Measurements from ENCODE around the gene PRKAG2. TPM values are rescaled to one million over a fixed set of nuclear protein-coding genes. Genes with fewer than 3 reads are reported as not detected.
A peak's percentile ranks its signal among the peaks of the same experiment; 100 is the strongest.

The PRKAG2 gene
- polyA plus RNA-seq, 3 donors: 29.2 to 59.8 (median 30.9) TPM

GRCh38 chr7:151553356-151553755 lies 323.6 kb downstream of the PRKAG2 start:
- H3K9ac ChIP-seq (ENCODE audit: insufficient read depth, low read length, poor library complexity, severe bottlenecking): no peak overlapping the region
- intact Hi-C loops (cut with micrococcal nuclease): no loop called here
- DNase-seq: no peak
- TF ChIP-seq, protein P1, sequence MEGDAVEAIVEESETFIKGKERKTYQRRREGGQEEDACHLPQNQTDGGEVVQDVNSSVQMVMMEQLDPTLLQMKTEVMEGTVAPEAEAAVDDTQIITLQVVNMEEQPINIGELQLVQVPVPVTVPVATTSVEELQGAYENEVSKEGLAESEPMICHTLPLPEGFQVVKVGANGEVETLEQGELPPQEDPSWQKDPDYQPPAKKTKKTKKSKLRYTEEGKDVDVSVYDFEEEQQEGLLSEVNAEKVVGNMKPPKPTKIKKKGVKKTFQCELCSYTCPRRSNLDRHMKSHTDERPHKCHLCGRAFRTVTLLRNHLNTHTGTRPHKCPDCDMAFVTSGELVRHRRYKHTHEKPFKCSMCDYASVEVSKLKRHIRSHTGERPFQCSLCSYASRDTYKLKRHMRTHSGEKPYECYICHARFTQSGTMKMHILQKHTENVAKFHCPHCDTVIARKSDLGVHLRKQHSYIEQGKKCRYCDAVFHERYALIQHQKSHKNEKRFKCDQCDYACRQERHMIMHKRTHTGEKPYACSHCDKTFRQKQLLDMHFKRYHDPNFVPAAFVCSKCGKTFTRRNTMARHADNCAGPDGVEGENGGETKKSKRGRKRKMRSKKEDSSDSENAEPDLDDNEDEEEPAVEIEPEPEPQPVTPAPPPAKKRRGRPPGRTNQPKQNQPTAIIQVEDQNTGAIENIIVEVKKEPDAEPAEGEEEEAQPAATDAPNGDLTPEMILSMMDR (IDR thresholded peaks at IDR 0.05): no peak
- H3K27ac ChIP-seq (ENCODE audit: low read depth in 1 of 2, low read length in 2 of 2): no peak overlapping the region
- H4K20me1 ChIP-seq (ENCODE audit: insufficient read depth, low read length): peaks cover 4% of the 10 kb centered on the region
- H3K4me2 ChIP-seq (replicated peaks; ENCODE audit: extremely low read depth, low read length, poor library complexity, severe bottlenecking): no peak overlapping the region
- H3K27me3 ChIP-seq (ENCODE audit: control insufficient read depth in 2 of 2, insufficient read depth in 2 of 2, low read length in 2 of 2): peaks cover 0 to 5% of the 10 kb centered on the region in 2 donors
- Mint-ChIP-seq H3K27ac (no peak overlapping the region), H3K36me3 (peaks cover 23 to 34% of the 10 kb centered on the region in 2 donors), H3K27me3 (ENCODE audit: low read depth in 3 of 3) (peaks cover 13 to 14% (median 14%) of the 10 kb centered on the region in 3 donors), H3K4me3 (no peak overlapping the region), H3K9me3 (peaks cover 0 to 6% (median 3%) of the 10 kb centered on the region in 7 donors), H3K4me1 (no peaks in the 10 kb centered on the region)
- no peak overlapping the region for H2AFZ ChIP-seq (ENCODE audit: insufficient read depth, low read depth, low read length, poor library complexity, severe bottlenecking)
- H3K4me1 ChIP-seq (ENCODE audit: control insufficient read depth in 1 of 2, insufficient read depth in 2 of 2, low read length in 2 of 2): no peaks in the 10 kb centered on the region
- WGBS (ENCODE audit: insufficient coverage): 83% methylated on average over 11 of the region's 15 CpGs
- no peaks in the 10 kb centered on the region for H3K79me2 ChIP-seq (ENCODE audit: insufficient read depth, low read length)
- H3K4me3 ChIP-seq (replicated peaks in 1 of 3; ENCODE audit: low read depth in 2 of 3, low read length in 3 of 3): no peak overlapping the region
- H3K36me3 ChIP-seq (replicated peaks in 1 of 2; ENCODE audit: control insufficient read depth in 1 of 2, insufficient read depth in 2 of 2, low read length in 2 of 2): peaks cover 17 to 30% of the 10 kb centered on the region in 2 donors
- H3K9me3 ChIP-seq (replicated peaks in 1 of 2; ENCODE audit: control insufficient read depth in 1 of 2, insufficient read depth in 1 of 2, low read length in 2 of 2): no peaks in the 10 kb centered on the region

DNA sequence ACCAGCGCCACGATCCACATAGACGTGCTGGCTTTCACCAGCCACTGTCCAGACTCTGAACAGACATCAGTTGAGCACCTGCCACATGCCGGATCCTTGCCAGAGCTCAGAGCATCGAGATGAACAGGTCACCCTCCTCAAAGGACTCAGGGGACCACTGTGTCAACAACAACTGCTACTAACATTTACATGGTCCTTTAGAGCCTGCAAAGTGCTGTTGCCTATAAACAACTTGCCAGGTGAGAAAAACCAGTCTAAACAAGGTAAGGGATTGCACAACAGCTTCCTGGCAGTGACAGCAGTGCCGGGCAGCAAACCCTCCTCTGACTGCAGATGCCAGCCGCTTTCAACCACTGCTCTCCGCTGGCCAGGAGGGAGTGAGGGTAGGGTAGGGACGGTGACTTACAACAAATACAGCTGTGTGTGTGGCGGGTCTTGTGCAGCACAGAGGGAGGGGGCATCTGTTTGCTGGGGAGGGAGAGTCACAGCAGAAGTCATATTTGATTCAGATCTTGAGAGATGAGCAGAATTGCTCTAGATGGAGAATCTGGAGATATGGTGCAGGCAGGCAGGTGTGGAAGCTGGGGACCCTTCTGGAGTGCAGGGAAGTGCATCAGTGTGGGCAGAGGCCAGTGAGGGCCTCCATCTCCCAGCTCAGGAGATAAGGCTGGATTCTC lies 324.4 kb downstream of the PRKAG2 start:
- TF ChIP-seq, protein P1 (IDR thresholded peaks at IDR 0.05): no peak
- Histone ChIP-seq H3K4me2 (replicated peaks; ENCODE audit: extremely low read depth, low read length, poor library complexity, severe bottlenecking) (no peak overlapping the region), H3K27me3 (ENCODE audit: control insufficient read depth in 2 of 2, insufficient read depth in 2 of 2, low read length in 2 of 2) (peaks cover 0 to 6% of the 10 kb centered on the region in 2 donors), H3K36me3 (replicated peaks in 1 of 2; ENCODE audit: control insufficient read depth in 1 of 2, insufficient read depth in 2 of 2, low read length in 2 of 2) (peaks cover 12 to 21% of the 10 kb centered on the region in 2 donors), H3K79me2 (ENCODE audit: insufficient read depth, low read length) (no peaks in the 10 kb centered on the region), H3K27ac (ENCODE audit: low read depth in 1 of 2, low read length in 2 of 2) (no peak overlapping the region), H3K4me3 (replicated peaks in 1 of 3; ENCODE audit: low read depth in 2 of 3, low read length in 3 of 3) (no peak overlapping the region), H2AFZ (ENCODE audit: insufficient read depth, low read depth, low read length, poor library complexity, severe bottlenecking) (no peak overlapping the region), H3K4me1 (ENCODE audit: control insufficient read depth in 1 of 2, insufficient read depth in 2 of 2, low read length in 2 of 2) (no peaks in the 10 kb centered on the region), H4K20me1 (ENCODE audit: insufficient read depth, low read length) (peaks cover 4% of the 10 kb centered on the region), H3K9ac (ENCODE audit: insufficient read depth, low read length, poor library complexity, severe bottlenecking) (no peak overlapping the region), H3K9me3 (replicated peaks in 1 of 2; ENCODE audit: control insufficient read depth in 1 of 2, insufficient read depth in 1 of 2, low read length in 2 of 2) (no peaks in the 10 kb centered on the region)
- no peaks in the 10 kb centered on the region for H3K4me1 Mint-ChIP-seq
- H3K9me3 Mint-ChIP-seq: peaks cover 0 to 6% (median 3%) of the 10 kb centered on the region in 7 donors
- whole genome bisulfite sequencing (ENCODE audit: insufficient coverage): 46% methylated on average over 7 of the region's 10 CpGs
- DNase-seq: no peak
- H3K27me3 Mint-ChIP-seq (ENCODE audit: low read depth in 3 of 3): peaks cover 13 to 20% (median 19%) of the 10 kb centered on the region in 3 donors
- intact Hi-C loops (cut with micrococcal nuclease): no loop called here
- peak overlapping the region in 1 of 7 donors; percentile 9 for H3K27ac Mint-ChIP-seq
- H3K4me3 Mint-ChIP-seq: no peak overlapping the region
- peaks cover 17 to 25% of the 10 kb centered on the region in 2 donors for H3K36me3 Mint-ChIP-seq
